K562 (cell line): ENCODE results near the gene LMAN1L. TPM values are rescaled to one million over a fixed set of nuclear protein-coding genes. Genes with fewer than 3 reads are reported as not detected.

Experiments
- CC2D1A ChIP-seq: fragments of 450-650 bp; IDR thresholded peaks from 2 replicates; pipeline ENCODE4 v1.6.1; 2017; ENCODE audit warnings: mild to moderate bottlenecking
- ELK3 ChIP-seq: fragments of 450-650 bp; formaldehyde crosslinking; IDR thresholded peaks from 2 replicates; pipeline ENCODE4 v1.4.0; 2020; ENCODE audit warnings: mild to moderate bottlenecking
- HMBOX1 ChIP-seq: sonication (generic); IDR thresholded peaks from 2 replicates; pipeline ENCODE4 v1.6.1; 2016
- HMGN3 ChIP-seq: IDR thresholded peaks from 2 replicates; pipeline ENCODE4 v1.6.1; 2011; ENCODE audit warnings: borderline replicate concordance, low read depth, mild to moderate bottlenecking, mixed read lengths, low read length; ENCODE audit not compliant: insufficient read length; ENCODE audit errors: extremely low read depth
- HNRNPUL1 ChIP-seq: fragments of 200-400 bp; formaldehyde crosslinking; IDR thresholded peaks from 2 replicates; pipeline ENCODE4 v1.6.1; 2017; ENCODE audit warnings: low read length
- HOMEZ ChIP-seq: fragments of 250-450 bp; sonication (Bioruptor Pico); IDR thresholded peaks from 2 replicates; pipeline ENCODE4 v1.4.0; 2020; ENCODE audit warnings: mild to moderate bottlenecking, moderate library complexity
- ID3 ChIP-seq, 2 experiments: fragments of 250-450 bp in 1 of 2; fragments of 450-650 bp in 1 of 2; sonication (Bioruptor Pico) in 1 of 2; IDR thresholded peaks; 2 replicates each; pipeline versions ENCODE4 v1.6.1 to v1.8.0; 2016 to 2021; ENCODE audit warnings: mild to moderate bottlenecking in 2 of 2, moderate library complexity in 2 of 2, missing compliant biosample characterization in 1 of 2, missing genetic modification characterization in 1 of 2
- IFI16 ChIP-seq: fragments of 250-450 bp; sonication (Bioruptor Pico); IDR thresholded peaks from 2 replicates; pipeline ENCODE4 v2.1.2; 2022; ENCODE audit warnings: mild to moderate bottlenecking, inconsistent platforms
- MCM7 ChIP-seq, 2 experiments: fragments of 450-650 bp; IDR thresholded peaks; 2 replicates each; pipeline ENCODE4 v1.6.1; 2016 to 2018
- MEF2D ChIP-seq: conservative IDR thresholded peaks from 2 replicates; pipeline ENCODE4 v1.6.1; 2016; ENCODE audit warnings: low read depth, missing genetic modification characterization, missing compliant biosample characterization
- NFXL1 ChIP-seq: fragments of 450-650 bp; formaldehyde crosslinking; IDR thresholded peaks from 2 replicates; pipeline ENCODE4 v1.4.0; 2021; ENCODE audit warnings: mild to moderate bottlenecking
- RBM17 ChIP-seq: fragments of 200-400 bp; formaldehyde crosslinking; IDR thresholded peaks from 2 replicates; pipeline ENCODE4 v1.6.1; 2017; ENCODE audit warnings: low read depth, mild to moderate bottlenecking, low read length, borderline replicate concordance
- SIX5 ChIP-seq, 2 experiments: IDR thresholded peaks; 2 replicates each; pipeline ENCODE4 v1.6.1; 2011; ENCODE audit warnings: low read length in 2 of 2, borderline replicate concordance in 1 of 2, low read depth in 1 of 2, mild to moderate bottlenecking in 1 of 2, moderate library complexity in 1 of 2; ENCODE audit not compliant: insufficient read depth in 1 of 2
- SMAD4 ChIP-seq: fragments of 250-450 bp; sonication (Bioruptor Pico); conservative IDR thresholded peaks from 2 replicates; pipeline ENCODE4 v1.8.0; 2021; ENCODE audit warnings: inconsistent platforms, mild to moderate bottlenecking, moderate library complexity
- TCF15 ChIP-seq: fragments of 250-450 bp; sonication (Bioruptor Pico); IDR thresholded peaks from 2 replicates; pipeline ENCODE4 v1.8.0; 2022; ENCODE audit warnings: moderate library complexity, mild to moderate bottlenecking, inconsistent platforms
- TCF7 ChIP-seq: sonication (generic); IDR thresholded peaks from 2 replicates; pipeline ENCODE4 v1.6.1; 2016; ENCODE audit warnings: antibody characterized with exemption, borderline replicate concordance
- TRIM28 ChIP-seq: fragments of 450-650 bp; IDR thresholded peaks from 2 replicates; pipeline ENCODE4 v1.6.1; 2017
- ZFPM2 ChIP-seq: fragments of 250-450 bp; sonication (Bioruptor Pico); IDR thresholded peaks from 2 replicates; pipeline ENCODE4 v1.5.1; 2022; ENCODE audit warnings: mild to moderate bottlenecking
- ZNF282 ChIP-seq: sonication (generic); formaldehyde crosslinking; IDR thresholded peaks from 2 replicates; pipeline ENCODE4 v1.8.1; 2023; ENCODE audit warnings: missing genetic modification reagents
- ZNF583 ChIP-seq: fragments of 250-450 bp; sonication (Bioruptor Pico); IDR thresholded peaks from 2 replicates; pipeline ENCODE4 v1.4.0; 2020
- ZNF586 ChIP-seq: fragments of 450-650 bp; formaldehyde crosslinking; conservative IDR thresholded peaks from 2 replicates; pipeline ENCODE4 v1.4.0; 2020; ENCODE audit warnings: mild to moderate bottlenecking, moderate library complexity
- ZNF76 ChIP-seq: fragments of 250-450 bp; sonication (Bioruptor Pico); IDR thresholded peaks from 2 replicates; pipeline ENCODE4 v1.4.0; 2020; ENCODE audit warnings: mild to moderate bottlenecking, moderate library complexity, borderline replicate concordance
- polyA plus RNA-seq, 8 experiments: library from polyadenylated mRNA; depleted of rRNA in 4 of 8; stranded (reverse) in 5 of 8; unstranded in 3 of 8; fragments of >200 nt; fragmentation: Nextera tagmentation in 2 of 8; fragmentation: Illumina TruSeq in 1 of 8; extraction: Ambion mirVana in 2 of 8; extraction: Trizol in 1 of 8; gene quantifications; 2 replicates each; pipeline versions ENCODE4 v1.2.1 to v1.2.3, GENCODE V29; 2011 to 2014; ENCODE audit warnings: inconsistent platforms in 1 of 8, missing spikeins in 1 of 8
- total RNA-seq, 7 experiments: library from RNA; depleted of rRNA in 6 of 7; stranded (reverse); fragments of >200 nt in 6 of 7; fragmentation: Illumina TruSeq in 2 of 7; extraction: Trizol in 2 of 7; gene quantifications; 2 replicates each; pipeline versions ENCODE4 v1.2.1 to v1.2.3, GENCODE V29; 2011 to 2021; ENCODE audit warnings: low replicate concordance in 1 of 7
- TF ChIP-seq, protein P1 (sequence below): IDR thresholded peaks from 2 replicates; pipeline ENCODE4 v1.6.1; 2011; ENCODE audit not compliant: insufficient read length; ENCODE audit errors: extremely low read depth

The LMAN1L gene
- total and polyA plus RNA-seq, 9 of the 15 experiments (the other 6 are each of a cell fraction or from before 2014, with no cell fraction given): not detected

- TF ChIP-seq HMBOX1 (no peak; the same call in 1 of the 2 replicates), CC2D1A (no peak), ELK3 (CRISPR knock-in tag) (no peak), TCF15 (CRISPR knock-in tag) (no peak), TRIM28 (no peak), NFXL1 (CRISPR knock-in tag) (no peak), ZNF586 (CRISPR knock-in tag) (no peak), SIX5 (IDR thresholded peaks at IDR 0.05; ENCODE audit: borderline replicate concordance in 1 of 2, insufficient read depth in 1 of 2, low read depth in 1 of 2, low read length in 2 of 2) (no peak), SMAD4 (CRISPR knock-in tag) (peak; percentile 89), HMGN3 (peak; percentile 94), HOMEZ (CRISPR knock-in tag) (0 out of 2 replicates have a peak, but pooled peaks have one; percentile 4), TCF7 (no peak), MEF2D (no peak), ID3 (CRISPR knock-in tag; IDR thresholded peaks at IDR 0.05) (no peak), ID3 (tag; IDR thresholded peaks at IDR 0.05) (peak; percentile 56), ZNF583 (CRISPR knock-in tag) (no peak), IFI16 (CRISPR knock-in tag) (no peak), ZNF76 (no peak), RBM17 (no peak), ZNF282 (CRISPR knock-in tag) (peak; percentile 49; the same call in 1 of the 2 replicates), MCM7 (IDR thresholded peaks at IDR 0.05) (no peak), ZFPM2 (0 out of 2 replicates have a peak, but pooled peaks have one; percentile 28), HNRNPUL1 (no peak)
- TF ChIP-seq, protein P1, sequence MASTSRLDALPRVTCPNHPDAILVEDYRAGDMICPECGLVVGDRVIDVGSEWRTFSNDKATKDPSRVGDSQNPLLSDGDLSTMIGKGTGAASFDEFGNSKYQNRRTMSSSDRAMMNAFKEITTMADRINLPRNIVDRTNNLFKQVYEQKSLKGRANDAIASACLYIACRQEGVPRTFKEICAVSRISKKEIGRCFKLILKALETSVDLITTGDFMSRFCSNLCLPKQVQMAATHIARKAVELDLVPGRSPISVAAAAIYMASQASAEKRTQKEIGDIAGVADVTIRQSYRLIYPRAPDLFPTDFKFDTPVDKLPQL: no peak
Measured at GRCh38 chr15:74842581-74843444, 30.2 kb downstream of the LMAN1L start, which contains the start of gene ULK3 (continued).
